Osteoblast (primary cell): Measurements from ENCODE around the gene FAM3D. TPM values are rescaled to one million over a fixed set of nuclear protein-coding genes. Genes with fewer than 3 reads are reported as not detected.

Experiments used
- DNase-seq: peaks from one replicate; pipeline ENCODE4 v3.0.0; 2011; ENCODE audit warnings: low spot score, mixed read lengths; ENCODE audit not compliant: insufficient read length; ENCODE audit errors: missing footprints
- H2AFZ ChIP-seq: 2 replicates; pipeline ENCODE4 v1.6.0; 2011; ENCODE audit warnings: mild to moderate bottlenecking, low read length
- H3K27ac ChIP-seq: 2 replicates; pipeline ENCODE4 v1.5.1; 2011; ENCODE audit warnings: mild to moderate bottlenecking, low read depth, low read length, moderate library complexity
- H3K27me3 ChIP-seq: 2 replicates; pipeline ENCODE4 v1.6.0; 2012; ENCODE audit warnings: mild to moderate bottlenecking, control low read depth, inconsistent platforms, low read length, moderate library complexity; ENCODE audit not compliant: insufficient read depth
- H3K36me3 ChIP-seq: 2 replicates; pipeline ENCODE4 v1.5.1; 2011; ENCODE audit warnings: mild to moderate bottlenecking, low read length, control low read depth, moderate library complexity; ENCODE audit not compliant: insufficient read depth
- H3K4me1 ChIP-seq: 2 replicates; pipeline ENCODE4 v1.5.1; 2011; ENCODE audit warnings: mild to moderate bottlenecking, low read length, control low read depth, moderate library complexity; ENCODE audit not compliant: insufficient read depth
- H3K4me2 ChIP-seq: 2 replicates; pipeline ENCODE4 v1.6.0; 2011; ENCODE audit warnings: mild to moderate bottlenecking, low read length; ENCODE audit not compliant: insufficient read depth
- H3K4me3 ChIP-seq: fragments of 200-600 bp; sonication (generic); 3 replicates; pipeline ENCODE4 v1.5.1; 2012; ENCODE audit warnings: mild to moderate bottlenecking, low read length, inconsistent platforms; ENCODE audit not compliant: insufficient read depth
- H3K79me2 ChIP-seq: 2 replicates; pipeline ENCODE4 v1.6.0; 2012; ENCODE audit warnings: mild to moderate bottlenecking, low read length, control low read depth, inconsistent platforms; ENCODE audit not compliant: insufficient read depth
- H3K9me3 ChIP-seq: 2 replicates; pipeline ENCODE4 v1.5.1; 2011; ENCODE audit warnings: low read depth, low read length, control low read depth
- H4K20me1 ChIP-seq: 2 replicates; pipeline ENCODE4 v1.6.0; 2012; ENCODE audit warnings: mild to moderate bottlenecking, low read length, control low read depth; ENCODE audit not compliant: insufficient read depth
- CTCF ChIP-seq: IDR thresholded peaks from 2 replicates; pipeline ENCODE4 v1.5.1; 2011; ENCODE audit warnings: mild to moderate bottlenecking, low read depth, low read length, moderate library complexity; ENCODE audit errors: extremely low read depth
- total RNA-seq: library from RNA; depleted of rRNA; stranded (reverse); fragments of >200 nt; gene quantifications from 2 replicates; pipeline ENCODE4 v1.2.3, GENCODE V29; 2012

FAM3D gene
- total RNA-seq, 1 donor = not detected

GRCh38 chr3:58656631-58657030, 9.9 kb downstream of the FAM3D start:
- no peak for DNase-seq
- Histone ChIP-seq H3K36me3 (no peaks in the 10 kb centered on the region), H3K9me3 (no peaks in the 10 kb centered on the region), H3K4me1 (no peaks in the 10 kb centered on the region), H2AFZ (no peak overlapping the region), H3K4me2 (no peak overlapping the region), H4K20me1 (no peaks in the 10 kb centered on the region), H3K4me3 (no peak overlapping the region), H3K27me3 (no peaks in the 10 kb centered on the region), H3K27ac (no peak overlapping the region), H3K79me2 (no peaks in the 10 kb centered on the region)
- no peak for TF ChIP-seq CTCF

- no peaks in the 10 kb centered on the region for H3K36me3 ChIP-seq
- H4K20me1 ChIP-seq = no peaks in the 10 kb centered on the region
- no peaks in the 10 kb centered on the region for H3K27me3 ChIP-seq
- no peaks in the 10 kb centered on the region for H3K79me2 ChIP-seq
- no peak for DNase-seq
- no peak overlapping the region for H3K4me2 ChIP-seq
- no peak overlapping the region for H3K27ac ChIP-seq
- H3K9me3 ChIP-seq = no peaks in the 10 kb centered on the region
- TF ChIP-seq CTCF = no peak
- H3K4me3 ChIP-seq = no peak overlapping the region
- H3K4me1 ChIP-seq = no peaks in the 10 kb centered on the region
- no peak overlapping the region for H2AFZ ChIP-seq
Measured at GRCh38 chr3:58654466-58654865, 12.1 kb downstream of the FAM3D start.

- Histone ChIP-seq H3K4me1 (no peaks in the 10 kb centered on the region), H3K27ac (no peak overlapping the region), H3K27me3 (no peaks in the 10 kb centered on the region), H3K4me2 (no peak overlapping the region), H3K4me3 (no peak overlapping the region), H3K79me2 (no peaks in the 10 kb centered on the region), H2AFZ (no peak overlapping the region), H3K36me3 (no peaks in the 10 kb centered on the region), H4K20me1 (no peaks in the 10 kb centered on the region), H3K9me3 (no peaks in the 10 kb centered on the region)
- no peak for TF ChIP-seq CTCF
- no peak for DNase-seq
Measured at GRCh38 chr3:58652624-58653023, 13.9 kb downstream of the FAM3D start.

GRCh38 chr3:58651276-58651675, 15.3 kb downstream of the FAM3D start:
- no peak overlapping the region for H2AFZ ChIP-seq
- peaks cover 3% of the 10 kb centered on the region for H3K4me1 ChIP-seq
- H3K4me3 ChIP-seq = no peak overlapping the region
- H4K20me1 ChIP-seq = no peaks in the 10 kb centered on the region
- H3K27me3 ChIP-seq = no peaks in the 10 kb centered on the region
- peak overlapping the region; percentile 24 for H3K4me2 ChIP-seq
- no peak for TF ChIP-seq CTCF
- H3K27ac ChIP-seq = no peak overlapping the region
- H3K79me2 ChIP-seq = no peaks in the 10 kb centered on the region
- peak; percentile 56 for DNase-seq
- no peaks in the 10 kb centered on the region for H3K9me3 ChIP-seq
- H3K36me3 ChIP-seq = no peaks in the 10 kb centered on the region
